Right ventricle myocardium superior (tissue), 1 donor: ENCODE data around the gene FN3KRP. TPM values are rescaled to one million over a fixed set of nuclear protein-coding genes. Genes with fewer than 3 reads are reported as not detected.
"Not testable (repeated sequence)": the region's sequence is repeated elsewhere in the genome, so short reads cannot be mapped to it uniquely, and the experiment has no call there.

Experiments used
- ATAC-seq: fragments of 200-7000 bp; cut with Tn5 transposase; one replicate; pipeline ENCODE4 v1.9.1; 2020; ENCODE audit warnings: mild to moderate bottlenecking; ENCODE audit not compliant: poor library complexity
- DNase-seq: peaks from one replicate; pipeline ENCODE4 v3.0.0-alpha.2; 2020
- intact Hi-C: fragments of 100-400 bp; cut with DNase I; formaldehyde crosslinking; loops from one replicate; pipeline ENCODE4 v1.11.2; 2022
- total RNA-seq: library from RNA; stranded (reverse); fragmentation: NEBNext Ultra II Directional; extraction: Animal tissue kit (Norgen Biotek cat#: 25700); gene quantifications from one replicate; pipeline ENCODE4 v1.2.1, GENCODE V29; 2021
- donor health status: DM: no; HTN: yes; CAD: no; lungs with severe emphysema.

FN3KRP gene
- total RNA-seq, 1 donor from 2014 or later: 13.2 TPM

- intact Hi-C loops: no loop called here
- ATAC-seq: peak; percentile 77
- DNase-seq: peak; percentile 73
Observed at GRCh38 chr17:82734987-82735866, 18.7 kb downstream of the FN3KRP start, which contains the start of gene FN3K. TSS of gene FN3K (plus strand) at chr17:82735615. CDS start at chr17:82735637, 22 bp downstream.

GRCh38 chr17:82736511-82737185 lies 20.1 kb downstream of the FN3KRP start:
- DNase-seq: no peak
- intact Hi-C loops: no loop called here
- ATAC-seq: no peak

- intact Hi-C loops: no loop called here
- peak; percentile 87 for ATAC-seq
- peak; percentile 87 for DNase-seq
Observed at GRCh38 chr17:82737967-82738877, 21.7 kb downstream of the FN3KRP start.

GRCh38 chr17:82740906-82741759 lies 24.6 kb downstream of the FN3KRP start:
- ATAC-seq (no peak), DNase-seq (no peak)
- intact Hi-C loops: loop anchor here (2.0 kb wide), 1 partner anchor 54 kb away; no protein-coding TSS in a partner anchor

- intact Hi-C loops: no loop called here
- ATAC-seq (no peak), DNase-seq (no peak)
Observed at GRCh38 chr17:82743344-82744219, 27.1 kb downstream of the FN3KRP start.

- DNase-seq, ATAC-seq, intact Hi-C loops: not testable (repeated sequence)
Observed at GRCh38 chr17:82744736-82745135, 28.2 kb downstream of the FN3KRP start.

- no peak for ATAC-seq
- no peak for DNase-seq
- intact Hi-C loops: no loop called here
Observed at GRCh38 chr17:82745524-82745923, 29.0 kb downstream of the FN3KRP start.

GRCh38 chr17:82748756-82749155 lies 32.2 kb downstream of the FN3KRP start:
- intact Hi-C loops: no loop called here
- ATAC-seq (no peak), DNase-seq (no peak)

GRCh38 chr17:82750241-82750908 lies 33.9 kb downstream of the FN3KRP start:
- ATAC-seq: no peak
- intact Hi-C loops: no loop called here
- DNase-seq: peak; percentile 44

GRCh38 chr17:82751171-82751570 lies 34.7 kb downstream of the FN3KRP start:
- ATAC-seq: no peak
- intact Hi-C loops: no loop called here
- no peak for DNase-seq

- intact Hi-C loops: no loop called here
- DNase-seq (peak; percentile 91), ATAC-seq (peak; percentile 92)
Observed at GRCh38 chr17:82751571-82752370, 35.3 kb downstream of the FN3KRP start, which contains the start of gene TBCD. TSS of gene TBCD (plus strand) at chr17:82752065. CDS start at chr17:82752194, 129 bp downstream.

GRCh38 chr17:82752371-82753200 lies 36.1 kb downstream of the FN3KRP start:
- intact Hi-C loops: no loop called here
- ATAC-seq (peak; percentile 2), DNase-seq (peak; percentile 51)

GRCh38 chr17:82753201-82753464 lies 36.6 kb downstream of the FN3KRP start:
- no peak for DNase-seq
- intact Hi-C loops: no loop called here

GRCh38 chr17:82754297-82755208 lies 38.0 kb downstream of the FN3KRP start:
- ATAC-seq (no peak), DNase-seq (no peak)
- intact Hi-C loops: no loop called here

More at GRCh38 chr17:82753201-82753464, 36.6 kb downstream of the FN3KRP start:
- ATAC-seq: no peak
